IPS-15b (cell line): ENCODE results near the gene HDAC2.
"Not testable (repeated sequence)": the region's sequence is repeated elsewhere in the genome, so short reads cannot be mapped to it uniquely, and the experiment has no call there.

Experiments used
- H3K27me3 ChIP-seq: one replicate; pipeline ENCODE4 v1.6.1; 2013; ENCODE audit warnings: low read length; ENCODE audit not compliant: control insufficient read depth, insufficient read depth
- H3K36me3 ChIP-seq: one replicate; pipeline ENCODE4 v1.6.1; 2013; ENCODE audit warnings: low read length; ENCODE audit not compliant: control insufficient read depth, insufficient read depth
- H3K4me1 ChIP-seq: one replicate; pipeline ENCODE4 v1.6.1; 2013; ENCODE audit warnings: mild to moderate bottlenecking, low read length; ENCODE audit not compliant: control insufficient read depth, insufficient read depth
- H3K4me3 ChIP-seq: one replicate; pipeline ENCODE4 v1.5.1; 2013; ENCODE audit warnings: low read depth, low read length
- H3K9ac ChIP-seq: one replicate; pipeline ENCODE4 v1.6.1; 2013; ENCODE audit warnings: low read depth, mild to moderate bottlenecking, low read length
- H3K9me3 ChIP-seq: one replicate; pipeline ENCODE4 v1.6.1; 2013; ENCODE audit warnings: mild to moderate bottlenecking, low read length; ENCODE audit not compliant: control insufficient read depth, insufficient read depth

HDAC2 gene

DNA sequence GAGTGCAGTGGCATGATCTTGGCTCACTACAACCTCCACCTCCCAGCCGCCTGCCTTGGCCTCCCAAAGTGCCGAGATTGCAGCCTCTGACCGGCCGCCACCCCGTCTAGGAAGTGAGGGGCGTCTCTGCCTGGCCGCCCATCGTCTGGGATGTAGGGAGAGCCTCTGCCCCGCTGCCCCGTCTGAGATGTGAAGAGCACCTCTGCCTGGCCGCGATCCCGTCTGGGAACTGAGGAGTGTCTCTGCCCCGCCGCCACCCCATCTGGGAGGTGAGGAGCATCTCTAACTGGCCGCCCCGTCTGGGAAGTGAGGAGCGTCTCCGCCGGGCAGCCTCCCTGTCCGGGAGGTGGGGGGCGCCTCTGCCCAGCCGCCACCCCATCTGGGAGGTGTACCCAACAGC lies 39.0 kb downstream of the HDAC2 start:
- H3K36me3 ChIP-seq, H3K9ac ChIP-seq, H3K4me3 ChIP-seq, H3K27me3 ChIP-seq, H3K4me1 ChIP-seq, H3K9me3 ChIP-seq: not testable (repeated sequence)

DNA sequence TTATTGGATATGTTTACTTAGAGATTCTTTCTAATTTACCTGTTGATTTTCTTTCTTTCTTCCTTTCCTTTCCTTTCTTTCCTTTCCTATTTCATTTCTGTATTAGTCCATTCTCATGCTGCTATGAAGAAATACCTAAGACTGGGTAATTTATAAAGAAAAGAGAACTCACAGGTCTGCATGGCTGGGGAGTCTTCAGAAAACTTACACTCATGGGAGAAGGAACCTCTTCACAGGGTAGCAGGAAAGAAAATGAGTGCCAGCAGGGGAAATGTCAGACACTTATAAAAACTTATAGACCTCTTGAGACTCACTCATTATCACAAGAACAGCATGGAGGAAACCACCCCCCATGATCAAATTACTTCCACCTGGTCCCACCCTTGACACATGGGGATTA lies 40.8 kb downstream of the HDAC2 start:
- Histone ChIP-seq H3K9me3 (no peaks in the 10 kb centered on the region), H3K27me3 (no peaks in the 10 kb centered on the region), H3K4me1 (no peaks in the 10 kb centered on the region)

DNA sequence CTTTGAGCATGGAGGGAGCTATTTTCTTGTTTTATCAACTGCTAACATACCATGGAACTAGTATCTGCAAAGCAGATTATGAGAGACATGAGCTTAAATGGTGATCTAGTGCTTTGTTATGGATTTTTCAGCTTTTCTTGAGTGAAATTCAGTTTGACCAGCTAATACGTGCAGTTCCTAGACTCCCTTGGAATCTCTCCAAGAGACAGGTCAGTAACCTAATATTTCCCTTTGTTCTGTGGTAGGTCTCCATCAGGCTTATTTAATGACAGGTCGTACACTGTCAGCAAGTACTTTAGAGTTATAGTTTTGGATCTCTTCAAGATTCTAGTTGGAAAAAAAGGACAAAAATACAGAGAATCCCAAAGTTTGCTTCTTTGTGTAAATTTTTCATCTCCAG lies 43.9 kb downstream of the HDAC2 start:
- H3K9me3 ChIP-seq, result no peaks in the 10 kb centered on the region
- no peak overlapping the region for H3K9ac ChIP-seq
- H3K4me3 ChIP-seq, result no peak overlapping the region
- no peaks in the 10 kb centered on the region for H3K36me3 ChIP-seq
- H3K4me1 ChIP-seq, result no peaks in the 10 kb centered on the region
- no peaks in the 10 kb centered on the region for H3K27me3 ChIP-seq

More for the DNA sequence above, 40.8 kb downstream of the HDAC2 start:
- H3K36me3 ChIP-seq, result no peaks in the 10 kb centered on the region
- no peak overlapping the region for H3K4me3 ChIP-seq
- no peak overlapping the region for H3K9ac ChIP-seq

DNA sequence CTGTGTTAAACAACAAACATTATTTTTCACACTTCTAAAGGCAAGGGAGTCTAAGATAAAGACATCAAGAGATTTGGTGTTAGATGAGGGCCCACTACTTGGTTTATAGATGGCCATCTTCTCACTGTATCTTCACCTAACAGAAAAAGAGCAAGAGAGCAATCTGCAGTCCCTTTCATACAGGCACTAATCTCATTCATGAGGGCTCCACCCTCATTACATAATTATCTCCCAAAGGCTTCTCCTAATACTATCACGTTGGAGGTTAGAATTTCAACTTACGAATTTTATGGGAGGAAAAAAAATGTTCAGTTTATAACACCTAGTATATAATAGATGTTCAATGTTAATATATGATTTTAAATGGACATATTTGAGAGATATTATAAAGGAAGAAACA lies 45.6 kb downstream of the HDAC2 start:
- Histone ChIP-seq H3K27me3 (no peaks in the 10 kb centered on the region), H3K36me3 (no peaks in the 10 kb centered on the region), H3K4me3 (no peak overlapping the region), H3K4me1 (no peaks in the 10 kb centered on the region), H3K9ac (no peak overlapping the region), H3K9me3 (no peaks in the 10 kb centered on the region)

DNA sequence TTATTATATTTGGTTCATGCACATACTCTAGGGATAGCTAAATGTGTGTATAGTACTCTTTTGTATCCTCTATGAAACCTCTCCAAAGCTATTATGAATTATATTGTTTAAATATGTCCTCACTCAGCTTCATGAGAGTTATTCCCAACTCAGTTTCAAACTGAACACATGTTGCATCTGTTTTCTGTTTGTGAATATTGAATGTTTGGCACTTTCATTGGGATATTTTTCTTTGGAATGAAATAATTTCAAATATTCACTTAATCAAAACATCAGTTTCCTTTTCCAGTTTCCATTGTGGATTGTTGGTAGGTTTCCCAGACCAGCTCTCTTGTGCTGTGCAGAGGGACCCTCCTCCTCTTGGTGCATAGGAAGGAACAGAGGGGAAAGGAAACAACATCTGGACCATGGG lies 46.6 kb downstream of the HDAC2 start:
- Histone ChIP-seq H3K36me3 (no peaks in the 10 kb centered on the region), H3K9ac (no peak overlapping the region), H3K9me3 (no peaks in the 10 kb centered on the region), H3K4me3 (no peak overlapping the region), H3K27me3 (no peaks in the 10 kb centered on the region), H3K4me1 (no peaks in the 10 kb centered on the region)

DNA sequence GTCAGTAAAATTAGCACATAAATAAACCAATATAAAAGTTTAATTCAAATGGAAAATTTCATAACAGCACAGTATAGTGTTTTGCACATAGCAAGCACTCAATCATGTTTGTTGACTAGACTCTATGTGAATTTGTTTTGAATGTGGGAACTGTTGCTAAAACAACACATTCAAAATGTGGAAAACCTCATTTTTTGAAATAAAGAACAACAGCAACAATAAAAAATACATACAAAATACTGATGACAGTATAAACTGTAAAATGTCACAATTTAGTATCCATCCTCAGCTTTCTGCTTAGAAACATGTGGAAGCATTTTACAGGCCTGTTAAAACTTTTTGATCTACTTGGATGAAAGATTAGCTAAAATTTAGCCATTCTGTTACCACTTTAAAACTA lies 47.4 kb downstream of the HDAC2 start:
- Histone ChIP-seq H3K4me3 (no peak overlapping the region), H3K36me3 (no peaks in the 10 kb centered on the region), H3K4me1 (no peaks in the 10 kb centered on the region), H3K27me3 (no peaks in the 10 kb centered on the region), H3K9ac (no peak overlapping the region), H3K9me3 (no peaks in the 10 kb centered on the region)

DNA sequence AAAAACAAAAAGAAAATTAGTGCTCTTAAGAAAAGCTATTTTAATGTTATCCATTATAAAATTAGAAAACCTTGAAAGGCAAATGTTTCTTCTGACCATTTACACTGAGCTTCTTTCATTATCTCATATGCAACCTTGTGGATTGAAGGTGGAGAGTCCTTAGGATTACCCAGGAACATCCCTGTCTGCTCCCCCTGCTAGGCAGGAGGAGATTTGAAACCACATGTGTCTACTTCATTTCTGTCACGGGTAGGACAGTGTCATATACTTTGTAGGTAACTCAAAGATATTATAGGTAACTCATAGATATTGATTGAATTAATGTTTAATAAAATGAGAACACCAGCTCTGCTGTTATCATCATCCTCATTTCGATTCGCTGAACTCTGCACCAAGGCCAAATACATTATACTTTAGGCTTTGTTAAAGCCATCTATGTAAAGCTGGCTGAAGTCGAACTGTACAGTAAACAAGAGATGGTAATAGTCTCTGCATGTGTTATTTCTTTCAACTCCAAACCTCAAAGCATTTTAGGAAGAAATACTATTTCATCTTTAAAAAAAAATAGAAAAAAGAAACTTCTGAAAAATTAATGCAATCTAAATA lies 49.5 kb downstream of the HDAC2 start:
- Histone ChIP-seq H3K9ac (no peak overlapping the region), H3K27me3 (no peaks in the 10 kb centered on the region), H3K4me3 (no peak overlapping the region), H3K4me1 (no peaks in the 10 kb centered on the region), H3K9me3 (no peaks in the 10 kb centered on the region), H3K36me3 (no peaks in the 10 kb centered on the region)

DNA sequence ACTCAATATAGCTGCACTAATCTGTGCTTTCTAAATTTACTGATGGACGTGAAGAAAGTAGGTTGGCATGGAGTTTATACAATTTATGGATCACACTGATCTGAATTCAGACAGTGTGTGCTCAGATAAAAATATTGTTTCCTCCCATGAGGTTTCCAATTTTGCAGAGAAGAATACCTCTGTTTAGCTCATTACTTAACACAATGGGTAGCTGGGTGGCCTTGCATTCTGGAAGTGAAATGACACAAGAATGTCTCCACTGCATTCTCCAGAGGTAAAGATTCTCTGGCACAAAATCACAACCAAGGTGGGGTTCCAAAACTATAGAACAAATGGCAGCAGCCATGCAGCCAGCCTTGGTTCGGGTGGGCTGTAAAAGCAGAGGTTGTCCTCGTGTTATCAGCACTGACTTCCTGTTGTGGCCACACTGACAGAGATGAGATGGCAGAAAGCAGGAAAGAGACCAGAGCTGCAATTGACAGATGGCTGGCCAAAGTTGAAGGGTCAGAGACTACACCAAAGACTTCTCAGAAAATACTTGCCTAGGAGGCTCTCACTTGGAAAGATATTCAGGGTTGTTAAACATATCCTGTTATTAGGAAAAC lies 50.2 kb downstream of the HDAC2 start:
- H3K27me3 ChIP-seq, result no peaks in the 10 kb centered on the region
- no peaks in the 10 kb centered on the region for H3K9me3 ChIP-seq
- H3K9ac ChIP-seq, result no peak overlapping the region
- no peaks in the 10 kb centered on the region for H3K36me3 ChIP-seq
- H3K4me3 ChIP-seq, result no peak overlapping the region
- H3K4me1 ChIP-seq, result no peaks in the 10 kb centered on the region

DNA sequence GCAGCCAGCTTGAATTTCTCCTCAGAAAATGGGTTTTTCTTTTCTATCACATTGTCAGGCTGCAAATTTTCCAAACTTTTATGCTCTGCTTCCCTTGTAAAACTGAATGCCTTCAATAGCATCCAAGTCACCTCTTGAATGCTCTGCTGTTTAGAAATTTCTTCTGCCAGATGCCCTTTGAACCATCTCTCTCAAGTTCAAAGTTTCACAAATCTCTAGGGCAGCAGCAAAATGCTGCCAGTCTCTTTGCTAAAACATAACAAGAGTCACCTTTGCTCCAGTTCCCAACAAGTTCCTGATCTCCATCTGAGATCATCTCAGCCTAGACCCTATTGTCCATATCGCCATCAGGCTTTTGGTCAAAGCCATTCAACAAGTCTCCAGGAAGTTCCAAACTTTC lies 60.7 kb downstream of the HDAC2 start:
- H3K9ac ChIP-seq, H3K4me1 ChIP-seq, H3K27me3 ChIP-seq, H3K4me3 ChIP-seq, H3K9me3 ChIP-seq, H3K36me3 ChIP-seq: not testable (repeated sequence)

DNA sequence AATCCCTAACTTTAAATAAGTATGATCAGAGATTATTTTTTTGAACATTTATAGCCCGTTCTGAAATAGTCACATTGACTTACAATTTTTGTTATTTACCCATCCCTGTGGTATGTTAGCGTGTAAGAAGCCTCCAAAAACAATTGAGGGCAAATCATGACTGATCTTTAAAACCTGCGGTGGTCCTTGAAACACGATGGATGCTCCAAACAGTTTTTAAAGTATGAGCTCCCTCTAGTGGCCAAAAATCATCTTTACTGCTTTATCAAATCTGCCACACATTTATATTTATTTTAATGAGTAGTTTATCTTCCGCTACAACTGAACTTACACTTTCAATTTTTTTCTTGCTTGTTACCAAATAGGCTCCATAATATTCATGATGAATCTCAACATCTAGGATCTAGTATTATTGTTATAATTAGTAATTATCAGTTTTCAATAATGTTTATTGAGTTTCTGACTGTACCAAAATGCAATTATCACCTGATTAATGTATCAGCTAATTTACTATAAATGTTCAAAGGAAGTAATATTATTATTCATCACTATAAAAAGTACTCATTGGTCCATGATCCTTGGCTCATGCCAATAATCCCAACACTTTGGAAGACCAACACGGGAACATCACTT lies 61.6 kb downstream of the HDAC2 start:
- H3K4me3 ChIP-seq, result no peak overlapping the region
- no peak overlapping the region for H3K9ac ChIP-seq
- no peaks in the 10 kb centered on the region for H3K27me3 ChIP-seq
- no peaks in the 10 kb centered on the region for H3K9me3 ChIP-seq
- H3K36me3 ChIP-seq, result no peaks in the 10 kb centered on the region
- no peaks in the 10 kb centered on the region for H3K4me1 ChIP-seq

DNA sequence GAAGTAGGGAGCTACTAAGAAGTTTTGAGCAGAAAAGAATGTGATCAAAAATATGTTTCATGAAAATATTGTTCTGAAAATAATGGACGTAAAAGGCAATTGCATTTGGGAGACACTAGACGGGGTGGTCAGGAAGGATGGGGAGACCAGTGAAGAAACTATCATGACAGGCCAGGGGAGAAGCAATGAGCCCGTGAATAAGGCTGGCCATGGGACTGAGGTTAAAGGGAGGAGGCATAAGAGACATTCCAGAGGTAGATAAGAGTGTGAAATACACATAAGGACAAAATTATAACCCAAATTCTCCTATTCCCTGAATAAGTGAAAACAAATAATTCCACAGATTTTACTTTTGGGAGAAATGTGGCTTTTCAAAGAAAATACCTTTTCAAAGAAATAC lies 62.1 kb downstream of the HDAC2 start:
- no peaks in the 10 kb centered on the region for H3K9me3 ChIP-seq
- H3K4me1 ChIP-seq, result no peaks in the 10 kb centered on the region
- no peak overlapping the region for H3K4me3 ChIP-seq
- H3K36me3 ChIP-seq, result no peaks in the 10 kb centered on the region
- H3K27me3 ChIP-seq, result no peaks in the 10 kb centered on the region
- H3K9ac ChIP-seq, result no peak overlapping the region

DNA sequence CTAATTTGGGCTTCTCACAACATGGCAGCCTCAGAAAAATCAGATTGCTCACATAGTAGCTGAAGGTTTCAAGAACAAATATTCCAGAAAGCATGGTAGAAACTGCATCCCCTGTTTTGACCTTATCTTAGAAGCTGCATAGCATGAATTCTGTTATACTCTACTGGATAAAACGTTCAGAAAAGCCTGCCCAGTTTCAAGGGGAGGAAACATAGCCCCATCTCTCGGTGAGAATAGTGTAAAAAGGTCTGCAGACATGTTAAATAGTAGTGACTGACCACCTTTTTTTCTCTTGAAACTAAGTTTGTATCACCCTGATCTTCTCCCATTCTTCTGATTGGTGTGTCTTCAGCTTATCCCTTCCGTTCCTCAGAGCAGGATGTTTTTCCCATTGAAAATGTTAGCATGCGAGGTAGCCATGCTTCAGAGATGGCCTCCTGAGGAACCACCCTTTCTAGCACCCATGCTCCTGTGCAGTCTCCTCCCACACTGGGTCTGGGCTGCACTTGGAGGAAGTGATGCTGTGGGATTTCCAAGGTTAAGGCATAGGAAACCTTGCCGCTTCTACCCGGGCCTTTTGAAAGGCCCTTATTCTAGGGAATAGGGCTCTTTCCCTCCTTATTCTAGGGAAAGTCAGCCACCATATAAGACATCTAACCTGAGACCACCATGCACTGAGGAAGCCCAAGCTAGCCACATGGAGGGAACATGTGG lies 63.7 kb downstream of the HDAC2 start:
- Histone ChIP-seq H3K4me1 (no peaks in the 10 kb centered on the region), H3K27me3 (no peaks in the 10 kb centered on the region), H3K4me3 (no peak overlapping the region), H3K36me3 (no peaks in the 10 kb centered on the region), H3K9ac (no peak overlapping the region), H3K9me3 (no peaks in the 10 kb centered on the region)
